GM18867 (cell line): ENCODE results near the gene FOXF1.

ENCODE experiments used
- ATAC-seq: cut with Tn5 transposase; IDR thresholded peaks from one replicate; pipeline ENCODE4 v1.9.1; 2021; ENCODE audit warnings: mild to moderate bottlenecking, moderate library complexity; ENCODE audit not compliant: unreplicated experiment

The FOXF1 gene

GRCh38 chr16:86554599-86554916 is 44.2 kb downstream of the FOXF1 start:
- ATAC-seq = no peak

- peak; percentile 93 for ATAC-seq
Measured at GRCh38 chr16:86554917-86555703, 44.8 kb downstream of the FOXF1 start, which contains the start of gene MTHFSD. Gene MTHFSD, minus strand, starts transcription at chr16:86555235. Its CDS starts 51 bp downstream, at chr16:86555184.

- no peak for ATAC-seq
Measured at GRCh38 chr16:86555704-86556075, 45.4 kb downstream of the FOXF1 start.

- ATAC-seq = no peak
Measured at GRCh38 chr16:86556576-86556975, 46.2 kb downstream of the FOXF1 start.

- no peak for ATAC-seq
Measured at GRCh38 chr16:86557587-86557986, 47.3 kb downstream of the FOXF1 start.

- no peak for ATAC-seq
Measured at GRCh38 chr16:86558355-86559193, 48.2 kb downstream of the FOXF1 start.

GRCh38 chr16:86559802-86560305 is 49.5 kb downstream of the FOXF1 start:
- ATAC-seq = no peak

- no peak for ATAC-seq
Measured at GRCh38 chr16:86562356-86562755, 52.0 kb downstream of the FOXF1 start.

- ATAC-seq = peak; percentile 80
Measured at GRCh38 chr16:86563469-86564345, 53.4 kb downstream of the FOXF1 start.
